ENCODE results near the gene MARS2. TPM values are rescaled to one million over a fixed set of nuclear protein-coding genes. Genes with fewer than 3 reads are reported as not detected.

Gene MARS2
- 1 to 10 TPM; 3.3 to 9.6 (median 5.1) TPM for total RNA-seq

GRCh38 chr2:197705121-197705911 is at the start of gene MARS2:
Gene MARS2 (plus strand): TSS chr2:197705369. CDS start chr2:197705406, 37 bp downstream.
- 1% methylated on average over 13 of the region's 86 CpGs for WGBS
- intact Hi-C loops (cut with DNase I), result loop anchor here (5.0 to 10.0 kb wide), 2 partner anchors 193 to 251 kb away; partner anchors contain the start of gene COQ10B
- H3K4me1 ChIP-seq, result peaks cover 25 to 56% (median 40%) of the 10 kb centered on the region in 4 donors
- peak within 1 kb of the TSS; percentile 82 to 95 (median 92) for H3K4me3 ChIP-seq
- TF ChIP-seq POLR2AphosphoS5 (IDR thresholded peaks at IDR 0.05) (peak; percentile 77 to 83), POLR2A (IDR thresholded peaks at IDR 0.05; ENCODE audit: low read depth) (peak; percentile 18), EP300 (IDR thresholded peaks at IDR 0.05) (no peak), CTCF (IDR thresholded peaks at IDR 0.05) (peak in 2 of 3 experiments; percentile 7)
- DNase-seq (ENCODE audit: extremely low spot score), result peak; percentile 98
- H3K27me3 ChIP-seq, result no peaks in the 10 kb centered on the region
- peak within 1 kb of the TSS; percentile 76 to 87 (median 78) for H3K27ac ChIP-seq (replicated peaks in 1 of 4)
- H3K36me3 ChIP-seq, result no peaks in the 10 kb centered on the region
- H3K9me3 ChIP-seq, result no peaks in the 10 kb centered on the region

- no peaks in the 10 kb centered on the region for H3K27me3 ChIP-seq
- no peak for DNase-seq (ENCODE audit: extremely low spot score)
- intact Hi-C loops (cut with DNase I), result no loop called here
- no peak for TF ChIP-seq EP300 (IDR thresholded peaks at IDR 0.05)
- no peak for TF ChIP-seq CTCF (IDR thresholded peaks at IDR 0.05)
- no peak for TF ChIP-seq POLR2AphosphoS5 (IDR thresholded peaks at IDR 0.05)
- TF ChIP-seq POLR2A (IDR thresholded peaks at IDR 0.05; ENCODE audit: low read depth), result no peak
- no peaks in the 10 kb centered on the region for H3K36me3 ChIP-seq
- no peaks in the 10 kb centered on the region for H3K4me1 ChIP-seq
- H3K9me3 ChIP-seq, result no peaks in the 10 kb centered on the region
- H3K4me3 ChIP-seq, result no peak overlapping the region
- H3K27ac ChIP-seq (replicated peaks in 1 of 4), result no peak overlapping the region
Observed at GRCh38 chr2:197657562-197657961, 47.6 kb upstream of the MARS2 start.

DNA sequence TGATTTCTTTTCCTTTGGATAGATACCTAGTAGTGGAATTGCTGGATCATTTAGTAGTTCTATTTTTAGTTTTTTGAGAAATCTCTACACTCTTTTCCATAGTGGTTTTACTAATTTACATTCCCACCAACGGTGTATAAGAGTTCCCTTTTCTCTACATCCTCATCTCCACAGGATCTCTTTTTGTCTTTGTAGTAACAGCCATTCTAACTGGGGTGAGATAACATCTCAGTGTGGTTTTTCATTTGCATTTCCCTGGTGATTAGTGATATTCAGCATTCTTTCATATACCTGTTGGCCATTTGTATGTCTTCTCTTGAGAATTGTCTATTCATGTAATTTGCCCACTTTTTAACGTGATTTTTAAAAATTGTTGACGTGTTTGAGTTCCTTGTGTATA is 43.5 kb upstream of the MARS2 start:
- WGBS, result 73% methylated on average over 3 of the region's 3 CpGs
- Histone ChIP-seq H3K27me3 (no peaks in the 10 kb centered on the region), H3K4me3 (no peak overlapping the region), H3K27ac (replicated peaks in 1 of 4) (no peak overlapping the region), H3K4me1 (no peaks in the 10 kb centered on the region), H3K9me3 (peaks cover 0 to 11% (median 9%) of the 10 kb centered on the region in 4 donors), H3K36me3 (no peaks in the 10 kb centered on the region)
- intact Hi-C loops (cut with DNase I), result no loop called here
- no peak for TF ChIP-seq POLR2AphosphoS5 (IDR thresholded peaks at IDR 0.05)
- TF ChIP-seq EP300 (IDR thresholded peaks at IDR 0.05), result no peak
- no peak for DNase-seq (ENCODE audit: extremely low spot score)

GRCh38 chr2:197666277-197666676 is 38.9 kb upstream of the MARS2 start:
- Histone ChIP-seq H3K4me3 (no peak overlapping the region), H3K27me3 (no peaks in the 10 kb centered on the region), H3K4me1 (no peaks in the 10 kb centered on the region), H3K9me3 (peaks cover 0 to 28% (median 15%) of the 10 kb centered on the region in 4 donors), H3K27ac (replicated peaks in 1 of 4) (no peak overlapping the region), H3K36me3 (no peaks in the 10 kb centered on the region)
- DNase-seq (ENCODE audit: extremely low spot score), result no peak
- TF ChIP-seq EP300 (IDR thresholded peaks at IDR 0.05) (no peak), POLR2AphosphoS5 (IDR thresholded peaks at IDR 0.05) (no peak), CTCF (IDR thresholded peaks at IDR 0.05) (no peak), POLR2A (IDR thresholded peaks at IDR 0.05; ENCODE audit: low read depth) (no peak)
- intact Hi-C loops (cut with DNase I), result no loop called here

GRCh38 chr2:197668296-197668695 is 36.9 kb upstream of the MARS2 start:
- 100% methylated on average over 1 of the region's 3 CpGs for WGBS
- H3K9me3 ChIP-seq, result peaks cover 0 to 28% (median 15%) of the 10 kb centered on the region in 4 donors
- TF ChIP-seq POLR2A (IDR thresholded peaks at IDR 0.05; ENCODE audit: low read depth) (no peak), CTCF (IDR thresholded peaks at IDR 0.05) (no peak), POLR2AphosphoS5 (IDR thresholded peaks at IDR 0.05) (no peak), EP300 (IDR thresholded peaks at IDR 0.05) (no peak)
- H3K27ac ChIP-seq (replicated peaks in 1 of 4), result no peak overlapping the region
- peaks cover 0 to 4% (median 0%) of the 10 kb centered on the region in 4 donors for H3K4me1 ChIP-seq
- H3K27me3 ChIP-seq, result peaks cover 0 to 5% (median 0%) of the 10 kb centered on the region in 4 donors
- DNase-seq (ENCODE audit: extremely low spot score), result no peak
- intact Hi-C loops (cut with DNase I), result no loop called here
- no peak overlapping the region for H3K4me3 ChIP-seq
- no peaks in the 10 kb centered on the region for H3K36me3 ChIP-seq

Data from esophagus muscularis mucosa (tissue), 4 donors.